ENCODE measurements around the gene TMEM232. TPM values are rescaled to one million over a fixed set of nuclear protein-coding genes. Genes with fewer than 3 reads are reported as not detected.

The TMEM232 gene
- total and polyA plus RNA-seq, 9 of the 15 experiments (the other 6 are each of a cell fraction or from before 2014, with no cell fraction given) = 0.09 to 2.2 (median 0.41) TPM

DNA sequence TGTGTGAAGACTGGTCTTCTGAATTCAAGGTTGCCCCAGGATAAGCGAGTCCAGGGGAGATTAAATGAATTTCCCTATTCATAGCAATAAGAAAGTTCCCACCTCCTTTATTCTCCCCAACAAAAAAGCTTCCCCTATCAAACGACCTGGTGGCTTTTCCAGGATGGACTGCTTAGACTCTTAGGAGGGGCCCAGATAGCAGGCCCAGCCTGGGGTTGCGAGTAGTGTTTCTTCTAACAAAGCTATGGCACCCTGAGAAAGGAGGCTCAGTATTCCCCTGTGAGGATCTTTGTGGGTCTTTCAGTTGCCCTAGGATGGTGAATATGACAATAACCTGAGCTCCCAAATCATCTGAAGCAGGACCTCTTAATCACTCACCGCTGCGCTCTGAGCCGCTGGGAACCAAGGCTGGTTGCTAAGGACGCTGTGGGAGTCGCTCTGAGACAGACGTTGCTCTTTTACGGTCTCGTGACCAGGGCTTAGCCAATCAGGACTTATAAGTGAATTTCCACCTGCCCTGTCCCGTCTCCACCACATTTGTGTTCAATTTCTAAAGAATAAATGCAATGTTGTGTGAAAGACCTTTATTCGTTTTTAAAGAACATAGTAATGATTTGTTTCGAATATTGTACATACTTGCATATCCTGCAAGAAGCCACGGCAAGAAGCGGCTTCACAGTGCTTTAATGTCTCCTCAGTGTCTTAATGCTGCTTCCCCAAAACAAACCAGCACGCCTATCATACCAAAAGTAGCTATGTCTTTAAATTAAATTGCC, at the start of gene TMEM232 (continued):
- TF ChIP-seq ZNF318 (IDR thresholded peaks at IDR 0.05; ENCODE audit: borderline replicate concordance in 1 of 2, low read depth in 1 of 2) = no peak
- TF ChIP-seq BRD4 (IDR thresholded peaks at IDR 0.05) = no peak
- TF ChIP-seq MAFK (IDR thresholded peaks at IDR 0.05; ENCODE audit: low read length) = no peak
- TF ChIP-seq HEY1 (CRISPR knock-in tag; IDR thresholded peaks at IDR 0.05; ENCODE audit: borderline replicate concordance) = no peak
- TF ChIP-seq, protein P1, sequence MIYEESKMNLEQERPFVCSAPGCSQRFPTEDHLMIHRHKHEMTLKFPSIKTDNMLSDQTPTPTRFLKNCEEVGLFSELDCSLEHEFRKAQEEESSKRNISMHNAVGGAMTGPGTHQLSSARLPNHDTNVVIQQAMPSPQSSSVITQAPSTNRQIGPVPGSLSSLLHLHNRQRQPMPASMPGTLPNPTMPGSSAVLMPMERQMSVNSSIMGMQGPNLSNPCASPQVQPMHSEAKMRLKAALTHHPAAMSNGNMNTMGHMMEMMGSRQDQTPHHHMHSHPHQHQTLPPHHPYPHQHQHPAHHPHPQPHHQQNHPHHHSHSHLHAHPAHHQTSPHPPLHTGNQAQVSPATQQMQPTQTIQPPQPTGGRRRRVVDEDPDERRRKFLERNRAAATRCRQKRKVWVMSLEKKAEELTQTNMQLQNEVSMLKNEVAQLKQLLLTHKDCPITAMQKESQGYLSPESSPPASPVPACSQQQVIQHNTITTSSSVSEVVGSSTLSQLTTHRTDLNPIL (CRISPR knock-in tag; IDR thresholded peaks at IDR 0.05) = no peak
- no peak for TF ChIP-seq VEZF1 (CRISPR knock-in tag; IDR thresholded peaks at IDR 0.05)
- no peak for TF ChIP-seq RB1 (IDR thresholded peaks at IDR 0.05; ENCODE audit: low read depth)
- no peak for TF ChIP-seq NKRF (IDR thresholded peaks at IDR 0.05; ENCODE audit: borderline replicate concordance)
- no peak for TF ChIP-seq KDM2B (CRISPR knock-in tag; IDR thresholded peaks at IDR 0.05)
- no peak for TF ChIP-seq ZFP36 (IDR thresholded peaks at IDR 0.05; ENCODE audit: low read depth, low read length, partially characterized antibody)
- TF ChIP-seq ZNF551 (CRISPR knock-in tag; IDR thresholded peaks at IDR 0.05) = no peak
- no peak for TF ChIP-seq HIVEP1 (CRISPR knock-in tag; IDR thresholded peaks at IDR 0.05)
